GM18517 (cell line): ENCODE measurements around the gene FARSA.
"Not testable (repeated sequence)": the region's sequence is repeated elsewhere in the genome, so short reads cannot be mapped to it uniquely, and the experiment has no call there.

ENCODE experiments used
- ATAC-seq: cut with Tn5 transposase; IDR thresholded peaks from one replicate; pipeline ENCODE4 v1.9.1; 2021; ENCODE audit warnings: mild to moderate bottlenecking, moderate library complexity; ENCODE audit not compliant: unreplicated experiment

The FARSA gene

DNA sequence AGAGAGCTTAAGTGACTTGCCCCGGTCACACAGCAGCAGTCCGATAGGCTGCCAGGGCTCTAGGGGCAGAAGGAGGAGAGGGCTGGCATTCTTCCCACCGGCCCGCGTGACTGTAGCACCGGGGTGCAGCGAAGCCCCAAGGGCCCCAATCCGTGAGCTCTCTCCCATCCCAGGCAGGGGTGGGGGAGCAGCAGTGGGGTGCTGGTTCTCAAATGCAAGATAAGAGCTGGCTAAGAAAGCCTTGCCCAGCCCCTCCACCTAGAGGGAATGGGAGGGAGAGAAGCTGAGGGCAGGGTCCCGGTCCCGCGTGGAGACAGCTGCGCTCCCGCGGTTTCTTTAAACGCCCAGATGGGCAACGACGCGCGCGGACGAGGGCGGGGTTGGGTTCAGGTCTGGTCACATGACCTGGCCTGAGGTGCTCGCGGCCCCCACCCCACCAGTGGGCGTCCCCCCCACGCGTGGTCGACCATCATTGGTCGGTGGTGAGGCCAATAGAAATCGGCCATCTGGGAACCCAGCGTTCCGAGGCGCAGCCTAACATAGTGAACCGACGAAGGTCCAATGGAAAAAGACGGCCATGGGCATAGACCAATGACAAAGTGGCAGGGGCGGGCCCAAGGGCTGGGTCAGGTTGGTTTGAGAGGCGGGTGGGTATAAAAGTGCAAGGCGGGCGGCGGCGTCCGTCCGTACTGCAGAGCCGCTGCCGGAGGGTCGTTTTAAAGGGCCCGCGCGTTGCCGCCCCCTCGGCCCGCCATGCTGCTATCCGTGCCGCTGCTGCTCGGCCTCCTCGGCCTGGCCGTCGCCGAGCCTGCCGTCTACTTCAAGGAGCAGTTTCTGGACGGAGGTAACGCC lies 4.6 kb upstream of the FARSA start, which contains the start of gene CALR:
Gene CALR (plus strand): TSS at position 683 of the 852 bp plus-strand sequence. CDS start 71 bp downstream, at position 754.
- peak; percentile 80 for ATAC-seq

DNA sequence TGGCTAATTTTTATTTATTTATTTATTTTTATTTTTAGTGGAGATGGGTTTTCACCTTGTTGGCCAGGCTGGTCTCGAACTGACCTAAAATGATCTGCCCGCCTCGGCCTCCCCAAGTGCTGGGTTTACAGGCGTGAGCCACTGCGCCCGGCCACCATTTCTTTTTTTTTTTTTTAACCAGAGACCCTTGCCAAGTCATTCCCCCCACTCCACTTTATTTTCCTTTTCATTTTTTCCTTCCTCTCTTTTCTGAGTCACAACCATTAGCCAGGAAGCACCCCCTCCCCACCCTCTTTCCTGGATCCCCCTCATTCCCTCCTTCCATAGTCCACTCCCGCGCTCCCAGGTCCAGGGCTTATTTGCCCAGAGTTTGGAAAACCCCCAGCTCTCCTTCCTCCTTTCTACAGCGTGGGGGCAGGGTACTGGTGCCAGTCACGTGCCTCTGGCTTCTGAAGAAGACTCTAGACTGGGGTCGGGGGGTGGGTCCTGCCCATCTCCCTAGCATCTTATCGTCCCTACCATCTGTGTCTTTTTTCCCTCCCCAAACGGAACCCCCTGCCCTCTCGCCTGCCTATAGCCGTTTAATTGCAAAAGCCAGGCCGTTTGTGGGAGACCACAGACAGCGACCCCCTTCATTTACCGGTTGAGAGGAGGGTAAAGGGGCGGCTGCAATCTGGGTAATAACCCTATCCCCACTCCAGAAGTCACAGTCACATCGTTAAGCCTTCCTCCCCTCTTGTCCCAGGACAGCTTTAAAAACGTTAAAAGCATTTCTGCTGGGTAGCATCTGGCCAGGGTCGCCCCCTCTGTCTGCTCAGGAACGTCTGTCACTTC lies 3.8 kb upstream of the FARSA start:
- ATAC-seq, result no peak

DNA sequence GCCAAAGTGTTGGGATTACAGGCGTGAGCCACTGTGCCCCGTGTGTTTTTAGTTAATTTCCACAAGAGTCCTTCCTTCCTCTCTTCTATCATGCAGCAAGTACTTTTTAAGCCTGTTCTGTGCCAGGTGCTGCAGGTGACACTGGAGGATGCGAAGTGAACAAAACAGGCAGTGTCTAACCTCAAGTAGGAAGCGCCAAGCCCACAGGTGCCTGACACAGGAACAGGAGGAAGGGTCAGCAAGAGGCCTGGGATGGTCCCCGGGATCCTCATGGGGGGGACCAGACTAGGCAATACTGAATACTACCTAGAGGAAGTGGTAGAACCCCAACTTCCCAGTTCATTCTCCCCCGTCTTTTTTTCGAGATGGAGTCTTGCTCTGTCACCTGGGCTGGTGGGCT lies 3.1 kb upstream of the FARSA start:
- no peak for ATAC-seq

DNA sequence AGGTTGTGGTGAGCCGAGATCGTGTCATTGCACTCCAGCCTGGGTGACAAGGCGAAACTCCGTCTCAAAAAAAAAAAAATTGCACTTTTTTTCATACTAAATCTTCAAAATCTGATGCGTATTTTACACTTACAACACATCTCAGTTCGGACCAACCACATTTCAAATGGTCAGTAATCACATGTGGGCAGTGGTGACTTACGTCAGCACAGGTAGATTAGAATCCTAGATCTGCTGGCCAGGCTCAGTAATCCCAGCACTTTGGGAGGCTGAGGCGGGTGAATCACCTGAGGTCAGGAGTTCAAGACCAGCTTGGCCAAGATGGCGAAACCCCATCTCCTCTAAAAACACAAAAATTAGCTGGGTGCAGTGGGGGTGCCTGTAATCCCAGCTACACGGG lies 1.6 kb upstream of the FARSA start:
- no peak for ATAC-seq

DNA sequence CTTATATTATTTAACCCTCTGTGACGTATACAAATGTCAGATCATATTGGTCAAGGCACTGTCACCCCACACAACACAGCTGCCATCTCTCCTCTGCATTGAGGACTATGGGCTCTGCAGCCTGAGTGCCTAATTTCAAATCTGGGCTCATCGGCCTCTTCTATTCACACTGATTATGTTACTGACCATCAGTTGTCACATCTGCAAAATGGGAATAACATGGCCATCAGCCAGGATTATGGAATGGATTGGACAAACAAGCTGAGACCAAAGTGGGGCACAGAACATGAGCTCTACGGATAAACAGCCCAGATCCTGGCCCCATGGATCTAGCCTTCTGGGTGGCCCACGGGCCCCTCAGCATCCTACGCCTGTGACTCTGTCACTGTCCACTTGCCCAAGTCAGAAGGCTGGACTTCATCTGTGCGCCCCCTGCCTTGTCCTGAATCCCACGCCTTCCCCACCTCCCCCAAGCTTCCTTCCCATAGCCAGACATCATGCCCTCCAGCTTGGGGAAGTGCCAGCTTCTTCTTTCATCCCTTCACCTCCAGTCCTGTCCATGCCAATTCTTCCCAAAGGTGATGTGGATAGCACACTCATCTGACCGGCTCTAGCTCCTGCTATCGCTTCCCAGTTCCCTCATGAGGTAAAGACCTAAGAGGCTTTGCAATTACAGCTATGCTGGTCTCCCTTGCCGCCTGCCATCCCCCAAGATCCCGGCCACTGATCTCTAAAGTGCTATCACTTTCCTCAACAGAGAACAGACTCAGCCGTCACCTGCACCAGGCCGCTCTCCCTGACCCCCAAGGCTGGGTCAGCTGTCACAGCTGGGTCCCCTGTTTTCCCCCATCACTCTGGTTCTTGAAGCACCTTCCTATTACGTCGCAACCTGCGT lies 872 bp downstream of the FARSA start:
- no peak for ATAC-seq

DNA sequence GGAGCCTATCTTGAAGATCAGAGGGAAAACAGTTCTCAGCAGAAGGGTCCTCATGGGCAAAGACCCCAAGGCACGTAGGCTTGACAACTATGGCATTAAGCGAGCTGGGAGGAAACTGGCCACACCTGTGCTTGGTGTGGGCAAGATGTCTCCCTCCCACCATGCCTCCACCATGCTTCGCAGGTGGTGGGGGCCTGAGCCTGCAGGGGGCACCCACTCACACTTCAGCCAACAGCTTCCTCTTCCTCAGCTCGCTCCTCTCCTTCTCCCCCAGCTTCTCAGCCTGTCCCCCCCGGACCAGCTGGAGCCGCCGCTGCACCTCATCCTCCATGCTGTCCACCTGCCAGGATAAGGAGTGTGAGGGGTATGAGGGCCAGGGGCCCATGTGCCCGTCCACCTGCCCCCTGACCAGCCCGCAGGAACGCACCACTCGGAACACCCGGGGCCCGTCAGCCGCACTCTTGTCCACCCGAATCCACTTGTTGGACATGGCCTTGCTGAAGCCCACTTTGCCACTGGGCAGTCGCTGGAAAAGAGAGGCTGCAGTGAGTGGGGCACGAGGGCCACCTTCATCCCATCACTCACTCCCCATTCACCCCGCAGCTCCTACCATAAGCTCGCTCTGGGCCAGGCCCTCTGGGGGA lies 3.4 kb downstream of the FARSA start:
- no peak for ATAC-seq

DNA sequence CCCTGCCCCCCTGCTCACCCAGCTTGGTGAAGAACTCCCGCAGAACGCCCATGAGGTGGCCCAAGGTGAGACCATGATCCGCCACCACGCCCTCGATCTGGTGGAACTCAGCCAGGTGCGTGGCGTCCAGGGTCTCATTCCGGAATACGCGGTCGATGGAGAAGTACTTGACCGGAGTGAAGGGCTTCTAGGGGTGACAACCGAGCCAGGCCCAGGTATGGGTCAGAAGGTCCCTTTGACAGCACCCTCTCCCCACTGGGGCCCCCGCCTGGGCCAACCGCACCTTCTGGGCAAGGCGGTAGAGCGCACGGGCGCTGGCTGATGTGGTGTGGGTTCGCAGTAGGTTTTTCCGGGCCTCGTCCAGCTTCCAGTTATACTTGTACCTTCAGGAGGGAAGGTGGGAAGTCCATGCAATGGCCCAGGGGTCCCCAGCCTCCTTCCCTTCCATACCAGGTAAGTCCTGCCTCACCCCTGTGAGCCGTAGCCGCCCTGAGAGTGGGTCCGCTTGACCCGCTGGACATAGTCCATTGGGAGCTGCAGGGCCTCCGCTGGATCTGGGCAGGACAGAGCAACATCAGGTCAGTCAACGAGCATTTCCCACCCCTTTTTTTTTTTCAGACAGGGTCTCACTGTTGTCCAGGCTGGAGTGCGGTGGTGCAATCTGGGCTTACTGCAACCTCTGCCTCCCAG lies 8.7 kb downstream of the FARSA start:
- ATAC-seq, result no peak

DNA sequence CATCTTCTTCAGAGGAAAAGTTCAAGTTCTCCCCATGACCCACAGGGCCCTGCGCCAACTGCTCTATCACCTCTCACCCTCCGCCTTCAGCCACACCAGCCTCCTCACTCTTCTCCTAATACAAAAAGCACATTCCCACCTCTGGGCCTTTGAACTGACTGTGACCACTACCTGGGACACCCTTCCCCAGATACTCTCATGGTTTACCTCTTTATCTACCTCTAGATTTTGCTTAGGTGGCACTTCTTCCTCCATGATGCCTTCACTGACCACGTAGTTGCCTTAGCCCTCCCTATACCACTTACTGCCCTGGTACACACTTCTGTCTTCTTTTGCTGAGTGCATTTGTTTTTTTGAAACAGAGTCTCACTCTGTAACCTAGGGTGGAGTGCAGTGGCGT lies 10.6 kb downstream of the FARSA start:
- ATAC-seq, result no peak

DNA sequence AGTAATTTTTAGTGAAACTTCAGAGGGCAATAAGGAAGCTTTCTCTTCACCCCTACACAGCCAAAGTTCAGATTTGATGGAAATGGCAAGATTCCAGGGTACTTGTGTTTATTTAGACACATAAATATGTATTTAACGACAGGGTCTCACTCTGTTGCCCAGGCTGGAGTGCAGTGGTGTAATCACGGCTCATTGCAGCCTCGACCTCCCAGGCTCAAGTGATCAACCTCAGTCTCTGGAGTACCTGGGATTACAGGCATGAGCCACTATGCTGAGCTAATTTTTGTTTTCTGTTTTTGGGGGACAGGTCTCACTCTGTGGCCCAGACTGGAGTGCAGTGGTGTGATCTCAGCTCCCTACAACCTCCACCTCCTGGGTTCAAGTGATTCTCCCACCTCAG lies 12.5 kb downstream of the FARSA start:
- no peak for ATAC-seq

DNA sequence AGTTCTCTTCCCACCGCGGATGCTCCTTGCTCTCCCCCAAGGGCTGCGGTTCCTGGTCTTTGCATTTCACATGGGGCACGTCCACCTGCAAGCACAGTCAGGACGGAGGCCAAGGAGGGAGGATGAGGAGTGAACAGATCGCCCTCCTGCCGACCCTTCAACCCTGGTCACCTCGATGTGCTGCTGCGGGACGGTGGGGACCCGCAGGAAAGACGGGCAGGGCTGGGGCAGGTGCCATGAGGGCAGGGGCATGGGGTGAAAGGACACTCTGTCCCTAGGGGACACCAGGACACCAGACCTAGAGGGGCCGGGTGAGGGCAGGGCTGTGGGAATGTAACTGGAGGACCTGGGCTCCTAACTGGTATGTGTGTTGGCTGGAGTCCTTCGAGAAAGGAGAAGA lies 15.3 kb downstream of the FARSA start:
- ATAC-seq, result no peak

DNA sequence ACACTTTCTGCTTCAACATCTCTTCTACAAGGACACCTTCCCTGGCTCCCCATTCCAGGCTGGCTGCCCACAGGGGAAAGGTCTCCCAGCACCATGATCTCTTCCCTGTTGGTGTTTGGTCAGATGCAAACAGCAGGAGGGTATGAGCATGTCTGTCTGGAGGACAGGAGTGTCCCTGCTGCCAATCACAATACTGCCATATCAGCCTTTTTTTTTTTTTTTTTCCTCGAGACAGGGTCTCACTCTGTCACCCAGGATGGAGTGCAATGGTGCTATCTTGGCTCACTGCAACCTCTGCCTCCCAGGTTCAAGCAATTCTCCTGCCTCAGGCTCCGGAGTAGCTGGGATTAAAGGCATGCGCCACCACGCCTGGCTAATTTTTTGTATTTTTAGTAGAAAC lies 17.7 kb downstream of the FARSA start:
- not testable (repeated sequence) for ATAC-seq

DNA sequence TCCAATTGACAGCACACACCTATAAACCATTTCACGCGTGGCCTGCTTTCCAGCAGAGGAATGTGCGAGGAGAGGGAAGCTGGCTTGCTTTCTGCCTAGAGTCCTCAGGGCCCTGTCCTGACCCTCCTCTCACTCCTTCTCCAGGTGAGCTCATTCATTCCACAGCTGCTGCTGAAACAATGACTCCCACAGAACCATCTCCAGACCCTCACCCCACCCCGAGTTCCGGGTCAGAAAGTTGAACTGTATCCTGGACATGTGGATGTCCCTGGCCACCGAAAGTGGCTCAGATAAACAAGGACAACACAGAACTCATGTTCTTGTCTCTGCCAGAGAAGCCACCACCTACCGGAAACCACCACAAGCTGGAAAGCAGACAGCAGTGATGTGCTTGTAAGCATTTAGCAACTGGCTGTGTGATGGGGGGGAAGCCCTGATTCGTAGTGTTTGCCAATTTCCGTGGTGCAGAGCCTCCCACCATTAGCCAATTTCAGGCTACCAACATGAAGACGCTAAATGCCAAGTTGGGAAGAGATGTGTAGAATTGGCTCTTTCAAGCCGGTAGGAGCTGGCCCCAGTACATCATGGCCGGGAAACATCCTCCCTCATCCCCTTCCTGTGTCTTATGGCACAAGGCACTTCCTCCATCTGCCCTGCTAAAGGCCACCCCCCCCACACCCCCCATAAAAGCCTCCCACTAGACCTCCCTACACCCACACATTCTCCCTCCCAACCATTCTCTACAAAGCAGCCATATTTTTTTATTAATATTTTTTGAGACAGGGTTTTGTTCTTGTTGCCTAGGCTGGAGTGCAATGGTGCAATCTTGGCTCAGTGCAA lies 19.4 kb downstream of the FARSA start:
- no peak for ATAC-seq

DNA sequence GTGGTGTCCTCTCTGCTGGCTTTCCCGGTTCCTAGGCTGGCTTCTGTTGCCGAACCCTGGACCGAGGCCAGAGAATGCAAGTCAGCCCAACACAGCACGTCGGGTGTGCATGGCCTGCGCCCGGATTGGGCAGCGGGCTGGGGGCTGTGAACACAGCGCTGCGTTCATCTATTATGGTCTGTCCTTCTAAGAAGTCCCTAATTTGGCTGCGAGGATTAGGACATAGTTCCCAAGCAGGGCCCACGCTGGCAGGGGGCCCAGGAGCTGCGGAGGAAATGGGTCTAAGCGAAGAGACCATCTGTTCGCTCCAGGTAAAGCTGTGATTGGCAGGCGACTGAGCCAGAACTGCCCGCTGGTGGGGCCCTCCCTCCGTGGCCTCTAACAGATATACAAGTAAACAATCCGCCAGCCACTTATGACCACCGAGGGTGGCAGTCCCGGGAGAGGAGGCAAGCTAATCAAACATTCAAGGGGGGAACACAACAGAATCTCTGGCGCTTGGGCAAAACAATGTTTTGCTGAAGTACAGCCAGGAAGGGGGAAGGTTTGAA lies 20.4 kb downstream of the FARSA start:
- no peak for ATAC-seq

DNA sequence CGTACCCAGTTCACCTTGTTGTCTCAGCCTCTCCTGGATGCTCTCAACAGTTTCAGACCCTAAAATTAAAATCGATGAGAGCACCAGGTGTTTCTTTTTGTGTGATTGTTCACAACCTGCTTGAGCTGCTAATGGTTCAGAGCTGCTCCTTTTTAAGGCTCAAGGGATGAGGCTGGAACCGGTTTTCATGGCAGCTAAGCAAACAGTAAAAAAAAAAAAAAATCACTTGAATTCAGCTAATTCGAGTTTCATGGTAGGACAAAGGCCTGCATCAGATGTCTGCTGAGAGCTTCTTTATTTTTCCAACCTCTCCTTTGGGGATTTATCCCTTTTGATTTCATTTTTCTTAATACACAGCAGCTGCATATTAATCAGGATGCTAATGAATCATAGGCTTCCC lies 20.9 kb downstream of the FARSA start:
- ATAC-seq, result no peak

DNA sequence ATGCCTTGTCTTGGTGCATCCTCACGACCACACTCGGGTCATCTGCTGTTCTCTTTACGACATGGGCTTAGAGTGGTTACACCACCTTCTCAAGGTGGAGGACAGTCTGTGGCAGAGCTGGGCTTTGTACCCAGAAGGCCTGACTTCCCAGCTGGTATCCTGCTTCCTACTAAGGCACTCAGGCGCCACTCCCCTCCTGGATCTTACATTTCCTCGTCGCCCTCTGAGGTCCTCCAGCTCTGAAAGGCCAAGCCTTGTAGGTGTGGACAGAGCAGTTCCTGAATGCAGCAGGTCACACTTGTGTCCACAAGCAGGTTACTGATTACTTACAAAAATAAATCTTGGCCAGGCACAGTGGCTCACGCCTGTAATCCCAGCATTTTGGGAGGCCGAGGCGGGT lies 26.3 kb downstream of the FARSA start:
- no peak for ATAC-seq

DNA sequence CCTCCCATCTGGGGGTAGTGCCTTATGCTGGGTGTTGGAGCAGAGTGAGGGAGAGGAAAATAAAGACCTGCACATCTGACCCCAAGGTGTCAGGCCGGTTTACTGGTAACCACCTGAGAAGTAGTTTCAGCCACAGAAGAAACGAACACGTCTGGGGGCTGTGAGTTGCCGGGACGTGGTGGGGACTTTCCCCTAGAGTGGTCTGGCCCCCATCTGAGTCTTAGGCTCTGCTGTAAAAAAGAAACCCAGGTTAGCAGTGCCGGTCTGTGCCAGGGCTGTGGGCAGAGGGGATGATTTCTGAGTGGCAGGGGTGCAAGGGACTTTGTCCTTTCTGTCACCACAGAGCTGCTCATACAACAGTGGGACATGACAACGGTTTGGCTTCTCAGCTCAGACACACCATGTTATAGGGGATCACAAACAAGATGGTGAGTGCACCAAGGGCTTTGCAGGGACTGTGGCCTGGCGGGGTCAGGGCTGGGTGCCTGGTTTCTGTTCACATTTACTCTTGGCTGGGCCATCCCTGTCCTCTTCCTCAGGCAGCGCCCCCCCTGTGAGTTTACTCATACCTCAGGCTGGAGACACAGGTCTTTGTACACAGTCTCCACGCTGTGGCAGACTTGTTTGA lies 33.5 kb downstream of the FARSA start:
- ATAC-seq, result peak; percentile 60

DNA sequence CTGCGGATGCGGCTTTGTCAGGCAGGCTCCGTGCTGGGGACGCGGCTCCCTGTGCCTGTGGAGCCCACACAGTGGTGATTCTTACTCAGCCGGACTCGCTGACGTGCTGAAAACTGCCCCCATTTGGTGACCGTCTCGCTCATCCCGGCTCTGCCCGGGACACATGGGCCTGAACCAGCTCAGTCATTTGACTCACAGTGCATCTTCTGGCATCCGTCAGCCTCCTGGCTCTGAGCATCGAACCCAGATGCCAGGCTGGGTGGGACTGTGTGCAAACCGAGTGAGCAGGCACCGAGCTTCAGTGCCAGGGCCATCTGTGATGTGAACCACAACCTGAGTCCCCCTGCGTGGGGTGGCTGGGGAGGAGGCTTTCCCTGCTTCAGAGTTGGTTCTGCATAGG lies 37.1 kb downstream of the FARSA start:
- ATAC-seq, result no peak

DNA sequence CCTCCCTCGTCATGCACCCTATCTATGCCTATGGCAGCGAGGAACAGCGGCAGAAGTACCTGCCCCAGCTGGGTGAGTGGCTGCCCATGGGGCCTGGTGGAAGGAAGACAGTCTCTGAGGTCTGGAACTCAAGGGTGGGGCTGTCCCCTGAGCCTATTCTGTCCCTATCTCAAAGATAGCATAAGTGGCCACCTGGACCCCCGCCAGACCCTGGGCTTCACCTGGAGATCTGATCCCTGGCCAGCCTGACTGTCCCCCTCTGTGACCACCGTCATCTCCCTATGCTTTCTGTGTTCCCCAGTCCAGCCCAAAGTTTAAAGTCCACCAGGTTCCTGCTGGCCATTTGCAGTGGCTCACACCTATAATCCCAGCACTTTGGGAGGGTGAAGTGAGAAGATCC lies 39.9 kb downstream of the FARSA start:
- no peak for ATAC-seq
